Measurements from ENCODE around the gene MAPKAPK2.

The MAPKAPK2 gene

DNA sequence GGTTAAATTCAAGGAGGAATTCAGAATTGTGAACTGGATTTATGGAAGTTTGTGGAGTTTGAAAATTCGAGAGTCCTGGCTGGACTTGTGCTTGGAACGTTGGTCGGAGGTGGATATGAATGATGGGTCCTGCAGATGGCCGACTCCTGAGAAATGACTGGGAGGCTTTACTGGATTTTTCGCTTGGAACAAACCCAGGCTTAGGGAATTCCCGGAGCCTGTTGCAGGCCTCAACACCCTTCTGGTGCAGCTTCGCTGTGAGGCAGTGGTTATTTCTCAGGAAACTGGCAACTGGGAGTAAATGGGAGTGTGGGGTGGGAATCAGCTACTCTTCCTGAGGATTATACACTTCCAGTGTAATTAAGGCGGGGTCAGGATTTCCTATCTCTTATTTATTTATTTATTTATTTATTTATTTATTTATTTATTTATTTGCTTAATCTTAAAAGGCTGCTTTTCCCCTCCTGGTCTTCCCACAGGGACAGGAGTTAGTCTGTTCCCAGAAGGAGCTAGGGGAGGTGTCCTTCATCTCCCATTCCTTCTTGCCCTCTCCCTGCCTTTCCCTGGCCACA, 21.1 kb downstream of the MAPKAPK2 start:
- no peak for DNase-seq (ENCODE audit: low read depth)
- TF ChIP-seq, protein P1, sequence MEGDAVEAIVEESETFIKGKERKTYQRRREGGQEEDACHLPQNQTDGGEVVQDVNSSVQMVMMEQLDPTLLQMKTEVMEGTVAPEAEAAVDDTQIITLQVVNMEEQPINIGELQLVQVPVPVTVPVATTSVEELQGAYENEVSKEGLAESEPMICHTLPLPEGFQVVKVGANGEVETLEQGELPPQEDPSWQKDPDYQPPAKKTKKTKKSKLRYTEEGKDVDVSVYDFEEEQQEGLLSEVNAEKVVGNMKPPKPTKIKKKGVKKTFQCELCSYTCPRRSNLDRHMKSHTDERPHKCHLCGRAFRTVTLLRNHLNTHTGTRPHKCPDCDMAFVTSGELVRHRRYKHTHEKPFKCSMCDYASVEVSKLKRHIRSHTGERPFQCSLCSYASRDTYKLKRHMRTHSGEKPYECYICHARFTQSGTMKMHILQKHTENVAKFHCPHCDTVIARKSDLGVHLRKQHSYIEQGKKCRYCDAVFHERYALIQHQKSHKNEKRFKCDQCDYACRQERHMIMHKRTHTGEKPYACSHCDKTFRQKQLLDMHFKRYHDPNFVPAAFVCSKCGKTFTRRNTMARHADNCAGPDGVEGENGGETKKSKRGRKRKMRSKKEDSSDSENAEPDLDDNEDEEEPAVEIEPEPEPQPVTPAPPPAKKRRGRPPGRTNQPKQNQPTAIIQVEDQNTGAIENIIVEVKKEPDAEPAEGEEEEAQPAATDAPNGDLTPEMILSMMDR (IDR thresholded peaks at IDR 0.05; ENCODE audit: insufficient read depth, low read depth, low read length, missing control alignments), result no peak
- H3K4me3 ChIP-seq (ENCODE audit: low read depth, low read length), result no peak overlapping the region

- H3K4me3 ChIP-seq (ENCODE audit: low read depth, low read length), result no peak overlapping the region
- TF ChIP-seq, protein P1 (IDR thresholded peaks at IDR 0.05; ENCODE audit: insufficient read depth, low read depth, low read length, missing control alignments), result no peak
- no peak for DNase-seq (ENCODE audit: low read depth)
Observed at GRCh38 chr1:206706298-206706791, 21.6 kb downstream of the MAPKAPK2 start.

- H3K4me3 ChIP-seq (ENCODE audit: low read depth, low read length), result no peak overlapping the region
- no peak for DNase-seq (ENCODE audit: low read depth)
- TF ChIP-seq, protein P1 (IDR thresholded peaks at IDR 0.05; ENCODE audit: insufficient read depth, low read depth, low read length, missing control alignments), result no peak
Observed at GRCh38 chr1:206706806-206707366, 22.2 kb downstream of the MAPKAPK2 start.

- peak; percentile 69 for DNase-seq (ENCODE audit: low read depth)
- H3K4me3 ChIP-seq (ENCODE audit: low read depth, low read length), result no peak overlapping the region
- TF ChIP-seq, protein P1 (IDR thresholded peaks at IDR 0.05; ENCODE audit: insufficient read depth, low read depth, low read length, missing control alignments), result no peak
Observed at GRCh38 chr1:206708058-206708457, 23.4 kb downstream of the MAPKAPK2 start.

DNA sequence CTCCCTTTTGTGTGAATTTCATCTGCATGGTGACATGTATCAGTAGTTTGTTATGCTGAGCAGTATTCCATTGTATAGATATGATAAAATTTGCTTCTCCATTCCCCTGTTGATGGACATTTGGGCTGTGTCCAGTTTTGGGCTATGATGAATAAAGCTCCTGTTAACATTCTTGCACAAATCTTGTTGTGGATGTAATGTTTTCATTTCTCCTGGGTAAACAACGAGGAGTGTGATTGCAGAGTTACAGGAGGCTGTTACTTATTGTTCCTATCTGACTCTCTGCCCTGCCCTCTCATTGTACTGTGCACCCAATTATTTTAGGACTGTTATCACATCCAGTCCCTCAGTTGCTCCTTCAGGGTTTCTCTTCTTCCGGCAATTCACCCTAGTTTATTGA, 24.2 kb downstream of the MAPKAPK2 start:
- H3K4me3 ChIP-seq (ENCODE audit: low read depth, low read length), result no peak overlapping the region
- TF ChIP-seq, protein P1 (IDR thresholded peaks at IDR 0.05; ENCODE audit: insufficient read depth, low read depth, low read length, missing control alignments), result no peak
- DNase-seq (ENCODE audit: low read depth), result no peak

GRCh38 chr1:206709322-206709721, 24.6 kb downstream of the MAPKAPK2 start:
- H3K4me3 ChIP-seq (ENCODE audit: low read depth, low read length), result no peak overlapping the region
- TF ChIP-seq, protein P1 (IDR thresholded peaks at IDR 0.05; ENCODE audit: insufficient read depth, low read depth, low read length, missing control alignments), result no peak
- no peak for DNase-seq (ENCODE audit: low read depth)

All from GM12865 (cell line).